Gastrocnemius medialis (tissue), 4 donors: Measurements from ENCODE around the gene GPRIN1. TPM values are rescaled to one million over a fixed set of nuclear protein-coding genes. Genes with fewer than 3 reads are reported as not detected.
"Not testable (repeated sequence)": the region's sequence is repeated elsewhere in the genome, so short reads cannot be mapped to it uniquely, and the experiment has no call there.

Experiments used
- ATAC-seq, 2 donors: fragments of 150-250 bp; one replicate each; pipeline ENCODE4 v1.9.1; 2016
- DNase-seq, 2 donors: peaks; one replicate each; pipeline ENCODE4 v3.0.0-alpha.2; 2019
- H3K27ac ChIP-seq, 4 donors: fragments of 200-600 bp; sonication (generic); 1 replicate in 1 of 4; 2 replicates in 3 of 4; pipeline ENCODE4 v1.5.1; 2016 to 2018; ENCODE audit warnings: mild to moderate bottlenecking in 2 of 4, moderate library complexity in 1 of 4
- H3K27me3 ChIP-seq, 3 donors: fragments of 200-600 bp; sonication (generic) in 2 of 3; 1 replicate in 1 of 3; 2 replicates in 2 of 3; pipeline versions ENCODE4 v1.5.1 to v1.6.0; 2016 to 2019; ENCODE audit warnings: mild to moderate bottlenecking in 1 of 3, moderate library complexity in 1 of 3
- H3K36me3 ChIP-seq, 2 donors: fragments of 200-600 bp; sonication (generic) in 1 of 2; one replicate each; pipeline ENCODE4 v1.5.1; 2017 to 2018
- H3K4me1 ChIP-seq, 2 donors: fragments of 200-600 bp; sonication (generic) in 1 of 2; one replicate each; pipeline ENCODE4 v1.5.1; 2016 to 2017; ENCODE audit warnings: mild to moderate bottlenecking in 2 of 2
- H3K4me3 ChIP-seq, 4 donors: fragments of 200-600 bp; sonication (generic) in 3 of 4; 1 replicate in 1 of 4; 2 replicates in 3 of 4; pipeline ENCODE4 v1.5.1; 2016 to 2019; ENCODE audit warnings: mild to moderate bottlenecking in 2 of 4
- H3K9me3 ChIP-seq, 3 donors: fragments of 200-600 bp; sonication (generic) in 2 of 3; 1 replicate in 1 of 3; 2 replicates in 2 of 3; pipeline ENCODE4 v1.5.1; 2016 to 2019
- POLR2A ChIP-seq, 2 donors: fragments of 450-650 bp; IDR thresholded peaks; one replicate each; pipeline ENCODE4 v1.6.1; 2017; ENCODE audit warnings: antibody characterized with exemption in 2 of 2, mild to moderate bottlenecking in 2 of 2, moderate library complexity in 2 of 2
- in situ Hi-C, 4 donors: fragments of 200-750 bp; cut with MboI; loops; one replicate each; pipeline versions ENCODE4 v1.15.0 to v1.8.0; 2017; ENCODE audit warnings: low sequenced_read_pairs in 4 of 4
- intact Hi-C: fragments of 100-400 bp; cut with DNase I; formaldehyde crosslinking; loops from one replicate; pipeline ENCODE4 v1.15.1; 2023; ENCODE audit warnings: low total_unique reads
- total RNA-seq, 4 donors: library from RNA; depleted of rRNA; stranded (reverse); fragments of >200 nt; gene quantifications; one replicate each; pipeline versions ENCODE4 v1.1.0 to v1.2.3, GENCODE V29; 2016
- TF ChIP-seq, protein P1 (sequence below), 5 experiments: fragments of 450-650 bp in 3 of 5; fragments of 200-600 bp in 2 of 5; sonication (generic) in 2 of 5; IDR thresholded peaks in 4 of 5; conservative IDR thresholded peaks in 1 of 5; 1 replicate in 4 of 5; 2 replicates in 1 of 5; pipeline ENCODE4 v1.5.1; 2016 to 2019; ENCODE audit warnings: antibody characterized with exemption in 5 of 5, mild to moderate bottlenecking in 3 of 5, moderate library complexity in 3 of 5

Gene GPRIN1
- total RNA-seq, 4 donors from 2014 or later: 0.35 to 0.78 (median 0.47) TPM

DNA sequence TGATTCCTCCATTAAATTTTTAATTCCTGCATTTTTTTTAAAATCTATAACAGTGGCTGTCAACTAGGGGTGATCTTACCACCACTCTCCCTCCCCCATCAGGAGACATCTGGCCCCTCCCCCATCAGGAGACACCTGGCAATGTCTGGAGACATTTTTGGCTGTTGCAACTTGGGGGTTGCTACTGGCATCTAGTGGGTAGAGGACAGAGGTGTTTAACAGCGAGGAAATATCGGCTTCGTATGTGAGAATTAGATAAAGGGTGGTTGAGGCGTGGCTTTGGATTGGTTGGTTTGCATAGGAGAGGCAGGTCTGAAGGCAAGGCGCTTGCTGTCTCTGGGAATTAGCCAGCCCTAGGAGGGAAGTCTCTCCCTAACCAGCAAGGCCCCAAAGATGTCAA is 50.3 kb downstream of the GPRIN1 start:
- in situ Hi-C loops (no loop called here), intact Hi-C loops (no loop called here)
- Histone ChIP-seq H3K4me3 (no peak overlapping the region), H3K27ac (no peak overlapping the region), H3K36me3 (no peaks in the 10 kb centered on the region), H3K27me3 (no peaks in the 10 kb centered on the region), H3K9me3 (no peaks in the 10 kb centered on the region), H3K4me1 (no peaks in the 10 kb centered on the region)
- DNase-seq (no peak), ATAC-seq (no peak)
- TF ChIP-seq, protein P1, sequence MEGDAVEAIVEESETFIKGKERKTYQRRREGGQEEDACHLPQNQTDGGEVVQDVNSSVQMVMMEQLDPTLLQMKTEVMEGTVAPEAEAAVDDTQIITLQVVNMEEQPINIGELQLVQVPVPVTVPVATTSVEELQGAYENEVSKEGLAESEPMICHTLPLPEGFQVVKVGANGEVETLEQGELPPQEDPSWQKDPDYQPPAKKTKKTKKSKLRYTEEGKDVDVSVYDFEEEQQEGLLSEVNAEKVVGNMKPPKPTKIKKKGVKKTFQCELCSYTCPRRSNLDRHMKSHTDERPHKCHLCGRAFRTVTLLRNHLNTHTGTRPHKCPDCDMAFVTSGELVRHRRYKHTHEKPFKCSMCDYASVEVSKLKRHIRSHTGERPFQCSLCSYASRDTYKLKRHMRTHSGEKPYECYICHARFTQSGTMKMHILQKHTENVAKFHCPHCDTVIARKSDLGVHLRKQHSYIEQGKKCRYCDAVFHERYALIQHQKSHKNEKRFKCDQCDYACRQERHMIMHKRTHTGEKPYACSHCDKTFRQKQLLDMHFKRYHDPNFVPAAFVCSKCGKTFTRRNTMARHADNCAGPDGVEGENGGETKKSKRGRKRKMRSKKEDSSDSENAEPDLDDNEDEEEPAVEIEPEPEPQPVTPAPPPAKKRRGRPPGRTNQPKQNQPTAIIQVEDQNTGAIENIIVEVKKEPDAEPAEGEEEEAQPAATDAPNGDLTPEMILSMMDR (IDR thresholded peaks at IDR 0.05 in 4 of 5, conservative IDR thresholded peaks at IDR 0.05 in 1 of 5): no peak
- no peak for TF ChIP-seq POLR2A (IDR thresholded peaks at IDR 0.05)

DNA sequence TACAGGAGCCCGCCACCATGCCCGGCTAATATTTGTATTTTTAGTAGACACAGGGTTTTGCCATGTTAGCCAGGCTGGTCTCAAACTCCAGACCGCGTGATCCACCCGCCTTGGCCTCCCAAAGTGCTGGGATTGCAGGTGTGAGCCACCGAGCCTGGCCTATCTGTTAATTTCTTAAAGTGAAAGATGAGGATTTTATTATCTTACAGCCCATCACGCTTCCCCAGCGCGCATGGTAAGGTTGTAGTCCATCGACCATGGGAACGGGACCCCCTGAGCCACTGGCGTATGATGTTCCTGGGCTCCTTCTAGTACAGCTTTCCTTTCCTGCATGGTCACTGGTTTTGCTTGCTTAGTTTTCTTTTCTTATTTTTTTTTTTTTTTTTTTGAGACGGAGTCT is 52.1 kb downstream of the GPRIN1 start:
- no peak for ATAC-seq
- no peaks in the 10 kb centered on the region for H3K9me3 ChIP-seq
- intact Hi-C loops (no loop called here), in situ Hi-C loops (no loop called here)
- no peaks in the 10 kb centered on the region for H3K36me3 ChIP-seq
- H3K4me1 ChIP-seq: no peaks in the 10 kb centered on the region
- no peak overlapping the region for H3K27ac ChIP-seq
- TF ChIP-seq, protein P1 (IDR thresholded peaks at IDR 0.05 in 4 of 5, conservative IDR thresholded peaks at IDR 0.05 in 1 of 5): no peak
- no peak for TF ChIP-seq POLR2A (IDR thresholded peaks at IDR 0.05)
- peaks cover 9 to 18% (median 17%) of the 10 kb centered on the region in 3 donors for H3K27me3 ChIP-seq
- H3K4me3 ChIP-seq: no peak overlapping the region
- no peak for DNase-seq

DNA sequence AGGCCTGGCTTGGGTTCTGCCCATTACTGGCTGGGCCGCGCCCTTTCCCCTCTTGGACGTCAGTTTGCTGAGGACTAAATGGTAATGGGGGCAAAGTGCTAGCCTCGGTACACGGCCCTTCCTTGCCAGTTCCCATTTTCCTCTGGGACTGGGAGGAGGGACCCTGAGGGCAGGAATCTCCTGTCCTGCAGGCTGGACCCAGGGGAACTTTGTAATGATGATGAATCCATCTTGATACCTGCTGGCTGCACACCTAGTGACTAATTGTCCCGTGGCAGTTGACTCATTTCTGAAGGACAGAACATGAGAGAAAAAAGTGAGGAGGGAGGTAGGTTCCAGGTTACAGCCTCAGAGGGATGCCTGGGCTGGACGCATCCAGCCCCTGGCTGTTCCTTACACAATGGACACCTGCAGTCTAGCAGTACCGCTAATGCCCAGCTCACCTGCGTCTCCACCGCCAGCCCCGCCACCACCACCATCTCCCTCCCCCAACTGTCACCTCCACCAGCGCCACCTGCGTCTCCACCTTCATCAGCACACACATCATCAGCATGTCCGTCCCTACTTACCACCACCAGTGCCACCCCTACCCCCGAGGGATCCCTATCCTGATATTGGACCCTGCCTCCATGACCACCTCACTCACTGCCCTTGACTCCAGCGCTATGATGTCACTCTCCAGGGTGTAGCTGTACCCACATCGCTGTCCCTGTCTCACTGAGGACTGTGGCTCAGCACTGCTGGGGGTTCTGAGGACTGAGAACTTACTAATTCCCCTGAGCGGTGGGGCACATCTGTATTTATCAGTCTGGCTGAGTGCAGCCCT is 56.5 kb downstream of the GPRIN1 start:
- ATAC-seq (no peak), DNase-seq (no peak)
- no peaks in the 10 kb centered on the region for H3K36me3 ChIP-seq
- in situ Hi-C loops (no loop called here), intact Hi-C loops (no loop called here)
- no peaks in the 10 kb centered on the region for H3K9me3 ChIP-seq
- peaks cover 12 to 32% (median 18%) of the 10 kb centered on the region in 3 donors for H3K27me3 ChIP-seq
- H3K4me1 ChIP-seq: no peaks in the 10 kb centered on the region
- no peak overlapping the region for H3K4me3 ChIP-seq
- no peak overlapping the region for H3K27ac ChIP-seq
- TF ChIP-seq, protein P1 (IDR thresholded peaks at IDR 0.05 in 4 of 5, conservative IDR thresholded peaks at IDR 0.05 in 1 of 5): no peak
- TF ChIP-seq POLR2A (IDR thresholded peaks at IDR 0.05): no peak

DNA sequence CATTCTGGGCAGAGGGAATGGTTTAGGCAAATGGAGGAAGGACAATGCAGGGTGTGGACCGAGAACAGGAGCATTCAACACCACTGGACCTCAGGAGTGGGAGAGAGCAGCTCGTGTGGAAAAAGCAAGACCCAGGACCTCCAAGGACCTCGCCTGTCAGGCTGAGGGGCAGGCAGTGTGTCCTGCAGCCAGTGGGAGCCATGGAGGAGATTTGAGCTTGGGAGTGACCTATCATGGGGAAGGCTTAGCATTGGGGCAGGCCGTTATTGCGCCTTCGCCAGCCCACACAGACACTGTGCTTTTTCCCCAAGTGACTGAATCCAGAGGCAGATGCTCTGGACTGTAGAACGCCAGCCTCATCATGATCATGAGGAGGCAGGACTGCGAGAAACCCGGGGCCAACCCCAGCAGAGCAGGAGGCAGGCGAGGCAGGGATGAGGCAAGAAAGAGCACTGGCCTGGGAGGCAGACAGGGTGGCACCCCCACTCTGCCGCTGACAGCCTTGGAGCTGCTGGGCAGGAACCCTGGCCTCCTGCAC is 57.6 kb downstream of the GPRIN1 start:
- intact Hi-C loops (no loop called here), in situ Hi-C loops (no loop called here)
- Histone ChIP-seq H3K4me1 (no peaks in the 10 kb centered on the region), H3K27me3 (peaks cover 12 to 32% (median 18%) of the 10 kb centered on the region in 3 donors), H3K4me3 (no peak overlapping the region), H3K36me3 (no peaks in the 10 kb centered on the region), H3K9me3 (no peaks in the 10 kb centered on the region), H3K27ac (no peak overlapping the region)
- ATAC-seq (no peak), DNase-seq (no peak)
- no peak for TF ChIP-seq POLR2A (IDR thresholded peaks at IDR 0.05)
- TF ChIP-seq, protein P1 (IDR thresholded peaks at IDR 0.05 in 4 of 5, conservative IDR thresholded peaks at IDR 0.05 in 1 of 5): no peak

DNA sequence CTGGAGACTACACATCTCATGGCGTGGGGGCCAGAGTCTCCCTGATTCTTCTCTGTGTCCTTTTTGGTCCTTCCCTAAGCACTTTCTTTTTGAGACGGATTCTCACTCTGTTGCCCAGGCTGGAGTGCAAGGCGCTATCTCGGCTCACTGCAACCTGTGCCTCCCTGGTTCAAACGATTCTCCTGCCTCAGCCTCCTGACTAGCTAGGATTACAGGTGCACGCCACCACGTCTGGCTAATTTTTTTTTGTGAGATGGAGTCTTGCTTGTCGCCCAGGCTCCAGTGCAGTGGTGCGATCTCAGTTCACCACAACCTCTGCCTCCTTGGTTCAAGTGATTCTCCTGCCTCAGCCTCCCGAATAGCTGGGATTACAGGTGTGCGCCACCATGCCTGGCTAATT is 59.0 kb downstream of the GPRIN1 start:
- not testable (repeated sequence) for H3K27ac ChIP-seq

More for the DNA sequence above, 59.0 kb downstream of the GPRIN1 start:
- H3K4me1 ChIP-seq, H3K36me3 ChIP-seq, H3K4me3 ChIP-seq, intact Hi-C loops, H3K9me3 ChIP-seq, DNase-seq, ATAC-seq, in situ Hi-C loops: not testable (repeated sequence)
- peaks cover 12 to 32% (median 18%) of the 10 kb centered on the region in 3 donors for H3K27me3 ChIP-seq
